OCI-LY7 (cell line): ENCODE measurements around the gene TRIM46. TPM values are rescaled to one million over a fixed set of nuclear protein-coding genes. Genes with fewer than 3 reads are reported as not detected.
"Not testable (repeated sequence)": the region's sequence is repeated elsewhere in the genome, so short reads cannot be mapped to it uniquely, and the experiment has no call there.

Source experiments
- BruUV-seq: library from RNA; stranded (reverse); fragments of 400-500 nt; replicated peaks from 2 replicates; lab custom pipeline; 2021; lab: Mats Ljungman, UMichigan
- CTCF ChIA-PET: fragments of 300-600 bp; sonication (Branson Sonifier 250); formaldehyde crosslinking; loops from one replicate; lab custom pipeline; 2022; ENCODE audit warnings: antibody characterized with exemption; ENCODE audit not compliant: unreplicated experiment; lab: Charles Lee
- POLR2A ChIA-PET: fragments of 300-600 bp; sonication (Branson Sonifier 250); formaldehyde crosslinking; loops from one replicate; lab custom pipeline; 2022; ENCODE audit warnings: antibody characterized with exemption; lab: Charles Lee
- DNase-seq: peaks from one replicate; pipeline ENCODE4 v3.0.0-alpha.2; 2015; ENCODE audit warnings: low spot score
- H2AFZ ChIP-seq: fragments of 200-600 bp; sonication (generic), shearing (Covaris generic); 2 replicates; pipeline ENCODE4 v1.6.1; 2014; ENCODE audit warnings: mild to moderate bottlenecking, antibody characterized with exemption, low read length, moderate library complexity
- H3K27ac ChIP-seq: fragments of 200-600 bp; sonication (generic); 2 replicates; pipeline ENCODE4 v1.5.1; 2014; ENCODE audit warnings: mixed run types, low read depth, mild to moderate bottlenecking, moderate library complexity, low read length, inconsistent platforms; ENCODE audit not compliant: poor library complexity, severe bottlenecking
- H3K36me3 ChIP-seq: fragments of 200-600 bp; sonication (generic); 2 replicates; pipeline ENCODE4 v1.6.1; 2014; ENCODE audit warnings: mild to moderate bottlenecking, antibody characterized with exemption, low read length, moderate library complexity, mixed read lengths; ENCODE audit not compliant: insufficient read depth
- H3K4me1 ChIP-seq: fragments of 200-600 bp; sonication (generic); 2 replicates; pipeline ENCODE4 v1.5.1; 2014; ENCODE audit warnings: mild to moderate bottlenecking, low read length; ENCODE audit not compliant: insufficient read depth, poor library complexity, severe bottlenecking
- H3K4me2 ChIP-seq: fragments of 200-600 bp; sonication (generic); 2 replicates; pipeline ENCODE4 v1.6.1; 2014; ENCODE audit warnings: mild to moderate bottlenecking, low read length
- H3K4me3 ChIP-seq: fragments of 200-600 bp; sonication (generic); 2 replicates; pipeline ENCODE4 v1.5.1; 2014; ENCODE audit warnings: mild to moderate bottlenecking, low read depth, low read length; ENCODE audit not compliant: poor library complexity, severe bottlenecking
- H3K79me2 ChIP-seq: fragments of 200-600 bp; sonication (generic); 2 replicates; pipeline ENCODE4 v1.6.1; 2016; ENCODE audit warnings: low read depth, mild to moderate bottlenecking, low read length, moderate library complexity, mixed read lengths; ENCODE audit not compliant: insufficient read depth
- H3K9me2 ChIP-seq: fragments of 200-600 bp; sonication (generic); 2 replicates; pipeline ENCODE4 v1.6.1; 2016; ENCODE audit warnings: mild to moderate bottlenecking, low read length, mixed read lengths; ENCODE audit not compliant: insufficient read depth
- H3K9me3 ChIP-seq: fragments of 200-600 bp; sonication (generic); 2 replicates; pipeline ENCODE4 v1.6.1; 2014; ENCODE audit warnings: mild to moderate bottlenecking, mixed run types, low read length, mixed read lengths
- H4K20me1 ChIP-seq: fragments of 200-600 bp; sonication (generic); 2 replicates; pipeline ENCODE4 v1.6.1; 2014; ENCODE audit warnings: mild to moderate bottlenecking, antibody characterized with exemption, low read length, moderate library complexity, mixed read lengths; ENCODE audit not compliant: insufficient read depth
- CTCF ChIP-seq: fragments of 200-600 bp; sonication (generic); conservative IDR thresholded peaks from 2 replicates; pipeline ENCODE4 v1.5.1; 2014; ENCODE audit warnings: mild to moderate bottlenecking, antibody characterized with exemption, low read length, moderate library complexity, mixed read lengths
- EZH2phosphoT487 ChIP-seq: fragments of 200-600 bp; sonication (generic); IDR thresholded peaks from 2 replicates; pipeline ENCODE4 v1.6.1; 2018; ENCODE audit warnings: low read depth, borderline replicate concordance, mild to moderate bottlenecking, mixed run types, antibody characterized with exemption, low read length, moderate library complexity, mixed read lengths
- intact Hi-C: fragments of 100-400 bp; cut with micrococcal nuclease; formaldehyde crosslinking; loops from one replicate; pipeline ENCODE4 v1.10.0; 2022; ENCODE audit not compliant: unreplicated experiment
- total RNA-seq, 2 experiments: library from RNA; depleted of rRNA in 1 of 2; stranded (reverse); fragments of >200 nt in 1 of 2; shearing (Covaris generic) in 1 of 2; gene quantifications; 2 replicates each; pipeline ENCODE4 v1.2.3, GENCODE V29; 2014 to 2022

TRIM46 gene
- total RNA-seq, 2 experiments from 2014 or later: 3.1 to 4.5 TPM

- peak overlapping the region; percentile 56 for H2AFZ ChIP-seq
- H3K9me2 ChIP-seq: no peaks in the 10 kb centered on the region
- POLR2A ChIA-PET: interaction anchor here (2.0 kb wide), 1 partner anchor 10 kb away, joined by 9 read pairs; no protein-coding TSS in a partner anchor
- CTCF ChIA-PET: no interaction called here
- no peak for TF ChIP-seq CTCF
- H3K36me3 ChIP-seq: 0 out of 2 replicates have a peak, but pooled peaks cover 5% of the 10 kb centered on the region
- peak overlapping the region; percentile 35 for H3K27ac ChIP-seq
- H4K20me1 ChIP-seq: no peaks in the 10 kb centered on the region
- peak overlapping the region; percentile 39 for H3K4me2 ChIP-seq
- no peaks in the 10 kb centered on the region for H3K9me3 ChIP-seq
- intact Hi-C loops: no loop called here
- DNase-seq: peak; percentile 73
- no TSS peak for BruUV-seq
- no peaks in the 10 kb centered on the region; the same call in 1 of the 2 replicates for H3K79me2 ChIP-seq
- peak overlapping the region; percentile 4 for H3K4me3 ChIP-seq
- H3K4me1 ChIP-seq: peaks cover 36% of the 10 kb centered on the region
Measured at GRCh38 chr1:155218854-155219591, 45.4 kb downstream of the TRIM46 start.

DNA sequence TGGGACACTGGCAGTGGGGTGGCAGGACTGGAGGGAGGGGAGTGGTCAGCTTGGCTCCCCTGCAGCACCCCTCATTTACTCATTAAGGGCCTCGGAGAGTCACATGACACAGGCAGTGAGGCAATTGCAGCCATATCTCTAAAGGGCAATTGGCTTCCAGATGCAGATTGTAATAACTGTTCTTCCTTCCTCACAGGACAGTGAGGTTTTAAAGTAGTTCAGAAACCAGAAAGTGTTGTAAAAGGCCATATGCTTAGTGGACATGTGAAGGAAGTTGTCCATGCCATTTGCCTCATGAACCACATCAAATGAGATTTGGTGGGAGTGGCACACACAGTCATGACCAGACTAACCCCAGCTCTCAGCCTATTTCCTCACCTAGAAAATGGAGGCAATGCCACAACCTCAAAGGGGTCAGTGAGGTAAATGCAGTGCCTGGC is 46.0 kb downstream of the TRIM46 start:
- CTCF ChIA-PET: no interaction called here
- no peak for TF ChIP-seq EZH2phosphoT487
- TF ChIP-seq CTCF: no peak
- POLR2A ChIA-PET: interaction anchor here (2.0 kb wide), 1 partner anchor 10 kb away, joined by 9 read pairs; no protein-coding TSS in a partner anchor
- H3K4me1 ChIP-seq: peaks cover 42% of the 10 kb centered on the region
- no peaks in the 10 kb centered on the region for H3K9me3 ChIP-seq
- H3K36me3 ChIP-seq: 0 out of 2 replicates have a peak, but pooled peaks cover 5% of the 10 kb centered on the region
- H2AFZ ChIP-seq: peak overlapping the region; percentile 56
- intact Hi-C loops: no loop called here
- H4K20me1 ChIP-seq: no peaks in the 10 kb centered on the region
- H3K79me2 ChIP-seq: no peaks in the 10 kb centered on the region; the same call in 1 of the 2 replicates
- peak; percentile 51 for DNase-seq
- BruUV-seq: no TSS peak
- peak overlapping the region; percentile 35 for H3K27ac ChIP-seq
- no peak overlapping the region for H3K4me3 ChIP-seq
- H3K4me2 ChIP-seq: peak overlapping the region; percentile 39
- H3K9me2 ChIP-seq: no peaks in the 10 kb centered on the region

- H3K4me1 ChIP-seq: peaks cover 50% of the 10 kb centered on the region
- H3K36me3 ChIP-seq, CTCF ChIA-PET, DNase-seq, H3K9me3 ChIP-seq, BruUV-seq, H4K20me1 ChIP-seq, H3K4me3 ChIP-seq, H3K79me2 ChIP-seq, H3K9me2 ChIP-seq, intact Hi-C loops, H3K4me2 ChIP-seq: not testable (repeated sequence)
- H2AFZ ChIP-seq: peak overlapping the region; percentile 56; the same call in 1 of the 2 replicates
- peak overlapping the region; percentile 35 for H3K27ac ChIP-seq
- POLR2A ChIA-PET: interaction anchor here (2.0 kb wide), 1 partner anchor 11 kb away, joined by 9 read pairs; no protein-coding TSS in a partner anchor
Measured at GRCh38 chr1:155220211-155220965, 46.7 kb downstream of the TRIM46 start.
